Gastrocnemius medialis (tissue), 4 donors: Measurements from ENCODE around the gene ANO6.

Source experiments
- POLR2A ChIP-seq, 2 donors: fragments of 450-650 bp; IDR thresholded peaks; one replicate each; pipeline ENCODE4 v1.6.1; 2017; ENCODE audit warnings: antibody characterized with exemption in 2 of 2, mild to moderate bottlenecking in 2 of 2, moderate library complexity in 2 of 2
- TF ChIP-seq, protein P1 (sequence below), 5 experiments: fragments of 450-650 bp in 3 of 5; fragments of 200-600 bp in 2 of 5; sonication (generic) in 2 of 5; IDR thresholded peaks in 4 of 5; conservative IDR thresholded peaks in 1 of 5; 1 replicate in 4 of 5; 2 replicates in 1 of 5; pipeline ENCODE4 v1.5.1; 2016 to 2019; ENCODE audit warnings: antibody characterized with exemption in 5 of 5, mild to moderate bottlenecking in 3 of 5, moderate library complexity in 3 of 5

DNA sequence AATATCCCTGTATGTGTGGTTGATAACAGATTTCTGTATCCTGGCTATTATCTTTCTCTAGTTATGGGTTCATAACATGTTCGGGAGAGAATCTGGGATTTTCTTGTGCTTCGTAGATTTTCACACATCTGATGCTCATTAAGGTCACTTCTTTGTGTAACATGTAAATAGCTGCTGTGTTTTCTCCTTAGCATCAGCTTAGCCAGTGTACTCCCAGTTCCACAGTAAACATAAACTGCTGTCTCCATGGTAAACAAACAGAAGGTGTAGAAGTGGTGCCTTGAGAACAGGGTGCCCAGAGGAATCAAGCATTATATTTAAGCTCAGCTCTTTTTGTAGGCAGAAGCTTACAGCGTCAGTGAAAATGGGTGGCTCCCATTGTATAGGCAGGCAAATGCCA is 88.0 kb downstream of the ANO6 start:
- TF ChIP-seq, protein P1, sequence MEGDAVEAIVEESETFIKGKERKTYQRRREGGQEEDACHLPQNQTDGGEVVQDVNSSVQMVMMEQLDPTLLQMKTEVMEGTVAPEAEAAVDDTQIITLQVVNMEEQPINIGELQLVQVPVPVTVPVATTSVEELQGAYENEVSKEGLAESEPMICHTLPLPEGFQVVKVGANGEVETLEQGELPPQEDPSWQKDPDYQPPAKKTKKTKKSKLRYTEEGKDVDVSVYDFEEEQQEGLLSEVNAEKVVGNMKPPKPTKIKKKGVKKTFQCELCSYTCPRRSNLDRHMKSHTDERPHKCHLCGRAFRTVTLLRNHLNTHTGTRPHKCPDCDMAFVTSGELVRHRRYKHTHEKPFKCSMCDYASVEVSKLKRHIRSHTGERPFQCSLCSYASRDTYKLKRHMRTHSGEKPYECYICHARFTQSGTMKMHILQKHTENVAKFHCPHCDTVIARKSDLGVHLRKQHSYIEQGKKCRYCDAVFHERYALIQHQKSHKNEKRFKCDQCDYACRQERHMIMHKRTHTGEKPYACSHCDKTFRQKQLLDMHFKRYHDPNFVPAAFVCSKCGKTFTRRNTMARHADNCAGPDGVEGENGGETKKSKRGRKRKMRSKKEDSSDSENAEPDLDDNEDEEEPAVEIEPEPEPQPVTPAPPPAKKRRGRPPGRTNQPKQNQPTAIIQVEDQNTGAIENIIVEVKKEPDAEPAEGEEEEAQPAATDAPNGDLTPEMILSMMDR (IDR thresholded peaks at IDR 0.05 in 4 of 5, conservative IDR thresholded peaks at IDR 0.05 in 1 of 5) = no peak
- TF ChIP-seq POLR2A (IDR thresholded peaks at IDR 0.05) = no peak
